HG02840 (cell line): Measurements from ENCODE around the gene METRN.

ENCODE experiments used
- ATAC-seq: cut with Tn5 transposase; IDR thresholded peaks from one replicate; pipeline ENCODE4 v1.9.1; 2021; ENCODE audit warnings: mild to moderate bottlenecking, moderate library complexity, moderate number of reproducible peaks; ENCODE audit not compliant: unreplicated experiment, low FRiP score

Gene METRN

DNA sequence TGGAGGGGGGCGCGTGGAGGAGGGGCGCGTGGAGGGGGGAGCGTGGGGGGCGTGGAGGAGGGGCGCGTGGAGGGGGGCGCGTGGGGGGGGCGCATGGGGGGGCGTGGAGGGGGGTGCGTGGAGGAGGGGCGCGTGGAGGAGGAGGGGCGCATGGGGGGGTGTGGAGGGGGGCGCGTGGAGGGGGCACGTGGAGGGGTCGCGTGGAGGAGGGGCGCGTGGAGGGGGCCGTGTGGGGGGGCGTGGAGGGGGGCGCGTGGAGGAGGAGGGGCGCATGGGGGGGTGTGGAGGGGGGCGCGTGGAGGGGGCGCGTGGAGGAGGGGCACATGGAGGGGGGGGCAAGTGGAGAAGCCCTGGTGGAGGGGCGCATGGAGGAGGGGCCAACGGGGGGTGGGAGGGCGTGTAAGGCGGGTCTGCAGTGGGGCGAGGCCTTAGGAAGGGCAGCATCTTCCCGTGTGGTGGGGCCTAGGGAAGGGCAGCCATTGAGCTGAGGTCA is 52.9 kb downstream of the METRN start:
- no peak for ATAC-seq

GRCh38 chr16:768428-768827 is 53.5 kb downstream of the METRN start:
- no peak for ATAC-seq
